Measurements from ENCODE around the gene TPMT.
"Not testable (repeated sequence)": the region's sequence is repeated elsewhere in the genome, so short reads cannot be mapped to it uniquely, and the experiment has no call there.

Gene TPMT

GRCh38 chr6:18155150-18155863 is 430 bp upstream of the TPMT start, which contains the start of gene KDM1B:
TSS of gene KDM1B (plus strand) at chr6:18155422. CDS start at chr6:18159896, 4,474 bp downstream.
- peak; percentile 99 for DNase-seq

GRCh38 chr6:18153311-18153703 is 1.6 kb downstream of the TPMT start:
- no peak for DNase-seq

- no peak for DNase-seq
Observed at GRCh38 chr6:18151801-18152200, 3.1 kb downstream of the TPMT start.

- DNase-seq, result not testable (repeated sequence)
Observed at GRCh38 chr6:18151391-18151790, 3.5 kb downstream of the TPMT start.

- peak; percentile 91 for DNase-seq
Observed at GRCh38 chr6:18148304-18149025, 6.4 kb downstream of the TPMT start.

- DNase-seq, result no peak
Observed at GRCh38 chr6:18147616-18148015, 7.3 kb downstream of the TPMT start.

GRCh38 chr6:18147160-18147559 is 7.7 kb downstream of the TPMT start:
- peak; percentile 58 for DNase-seq

GRCh38 chr6:18142591-18142861 is 12.4 kb downstream of the TPMT start:
- no peak for DNase-seq

GRCh38 chr6:18141805-18142590 is 12.9 kb downstream of the TPMT start:
- DNase-seq, result no peak

- DNase-seq, result no peak
Observed at GRCh38 chr6:18139935-18140621, 14.8 kb downstream of the TPMT start.

GRCh38 chr6:18138906-18139305 is 16.0 kb downstream of the TPMT start:
- DNase-seq, result no peak

GRCh38 chr6:18136260-18136659 is 18.6 kb downstream of the TPMT start:
- DNase-seq, result no peak

GRCh38 chr6:18135171-18135570 is 19.7 kb downstream of the TPMT start:
- no peak for DNase-seq

GRCh38 chr6:18132346-18132745 is 22.5 kb downstream of the TPMT start:
- DNase-seq, result no peak

GRCh38 chr6:18126121-18126520 is 28.8 kb downstream of the TPMT start:
- DNase-seq, result peak; percentile 45

GRCh38 chr6:18122128-18123093 is 32.5 kb downstream of the TPMT start, which contains the start of gene NHLRC1:
TSS of gene NHLRC1 (minus strand) at chr6:18122677. CDS start at chr6:18122606, 71 bp downstream.
- DNase-seq, result peak; percentile 86

GRCh38 chr6:18121580-18122127 is 33.2 kb downstream of the TPMT start:
- DNase-seq, result no peak

- no peak for DNase-seq
Observed at GRCh38 chr6:18119236-18119635, 35.6 kb downstream of the TPMT start.

- DNase-seq, result no peak
Observed at GRCh38 chr6:18118330-18118729, 36.5 kb downstream of the TPMT start.

- DNase-seq, result no peak
Observed at GRCh38 chr6:18117136-18117535, 37.7 kb downstream of the TPMT start.

GRCh38 chr6:18115356-18115755 is 39.5 kb downstream of the TPMT start:
- DNase-seq, result no peak
